D341Med (cell line): ENCODE results near the gene PCNX2.

ENCODE experiments used
- DNase-seq: peaks from one replicate; pipeline ENCODE4 v3.0.0; 2012; ENCODE audit warnings: low spot score

Gene PCNX2

GRCh38 chr1:233295237-233295974, at the start of gene PCNX2:
PCNX2 (minus strand) TSS chr1:233295725; CDS start chr1:233295478, 247 bp downstream.
- peak; percentile 88 for DNase-seq

GRCh38 chr1:233343262-233343661, 47.7 kb upstream of the PCNX2 start:
- DNase-seq = no peak

GRCh38 chr1:233342086-233342485, 46.6 kb upstream of the PCNX2 start:
- DNase-seq = no peak

GRCh38 chr1:233340966-233341516, 45.5 kb upstream of the PCNX2 start:
- DNase-seq = no peak

GRCh38 chr1:233340031-233340555, 44.6 kb upstream of the PCNX2 start:
- DNase-seq = no peak

- DNase-seq = no peak
Observed at GRCh38 chr1:233338102-233338501, 42.6 kb upstream of the PCNX2 start.

- no peak for DNase-seq
Observed at GRCh38 chr1:233337505-233337904, 42.0 kb upstream of the PCNX2 start.

- no peak for DNase-seq
Observed at GRCh38 chr1:233336554-233337456, 41.3 kb upstream of the PCNX2 start.

- DNase-seq = no peak
Observed at GRCh38 chr1:233334092-233334491, 38.6 kb upstream of the PCNX2 start.

- no peak for DNase-seq
Observed at GRCh38 chr1:233333086-233333485, 37.6 kb upstream of the PCNX2 start.

- peak; percentile 40 for DNase-seq
Observed at GRCh38 chr1:233331676-233332519, 36.4 kb upstream of the PCNX2 start.

- peak; percentile 74 for DNase-seq
Observed at GRCh38 chr1:233328142-233328921, 32.8 kb upstream of the PCNX2 start.

- peak; percentile 95 for DNase-seq
Observed at GRCh38 chr1:233327651-233328141, 32.2 kb upstream of the PCNX2 start, which contains the start of gene MAP3K21. MAP3K21 (plus strand) TSS chr1:233327724; CDS start chr1:233328029, 305 bp downstream.

- peak; percentile 96 for DNase-seq
Observed at GRCh38 chr1:233326811-233327650, 31.5 kb upstream of the PCNX2 start.

- no peak for DNase-seq
Observed at GRCh38 chr1:233326319-233326718, 30.8 kb upstream of the PCNX2 start.

GRCh38 chr1:233323718-233324117, 28.2 kb upstream of the PCNX2 start:
- DNase-seq = no peak

GRCh38 chr1:233320023-233320422, 24.5 kb upstream of the PCNX2 start:
- DNase-seq = no peak

- DNase-seq = no peak
Observed at GRCh38 chr1:233319272-233319671, 23.7 kb upstream of the PCNX2 start.

- no peak for DNase-seq
Observed at GRCh38 chr1:233316473-233316872, 20.9 kb upstream of the PCNX2 start.
